HuH-7 (cell line): ENCODE data around the gene GPR158.

Experiments used
- DNase-seq: peaks from one replicate; pipeline ENCODE4 v3.0.0; 2011; ENCODE audit warnings: low spot score

Gene GPR158

DNA sequence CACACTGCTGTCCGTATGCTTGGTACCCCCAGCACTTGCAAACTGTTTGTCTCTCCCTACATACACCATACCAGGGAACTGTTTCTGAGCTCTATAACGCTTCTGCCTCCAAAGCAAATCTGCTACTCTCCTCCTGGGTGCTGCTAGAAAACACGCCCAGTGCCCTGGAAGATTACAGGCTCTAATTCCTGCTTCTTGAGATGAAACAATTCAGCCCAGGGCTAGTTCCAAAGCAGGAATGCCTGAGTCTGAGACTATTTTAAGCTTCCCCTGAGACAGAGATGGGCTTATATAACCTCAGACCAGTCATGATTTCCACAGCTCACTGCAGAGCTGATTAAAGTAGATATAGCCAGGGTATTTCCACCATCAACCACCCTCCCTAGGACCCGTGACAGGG is 327.1 kb downstream of the GPR158 start:
- no peak for DNase-seq

DNA sequence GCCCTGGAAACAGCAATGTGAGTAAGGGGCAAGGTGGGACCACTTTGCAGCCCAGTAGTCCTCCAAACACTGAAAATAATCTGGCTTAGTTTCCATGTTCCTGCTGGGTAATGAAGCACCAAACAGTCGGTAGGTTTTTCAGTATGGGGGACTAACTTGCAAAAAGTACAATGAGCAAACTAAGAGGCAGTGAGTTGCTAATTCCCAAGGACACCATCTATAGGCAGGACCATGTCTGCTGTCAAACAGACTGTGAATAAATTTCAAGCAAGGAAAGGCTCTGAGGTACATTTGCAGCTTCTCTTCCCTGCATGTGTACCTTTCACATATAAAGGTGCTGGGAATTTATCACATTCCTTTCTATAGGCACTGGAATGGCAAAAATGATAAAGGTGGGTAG is 327.7 kb downstream of the GPR158 start:
- no peak for DNase-seq

DNA sequence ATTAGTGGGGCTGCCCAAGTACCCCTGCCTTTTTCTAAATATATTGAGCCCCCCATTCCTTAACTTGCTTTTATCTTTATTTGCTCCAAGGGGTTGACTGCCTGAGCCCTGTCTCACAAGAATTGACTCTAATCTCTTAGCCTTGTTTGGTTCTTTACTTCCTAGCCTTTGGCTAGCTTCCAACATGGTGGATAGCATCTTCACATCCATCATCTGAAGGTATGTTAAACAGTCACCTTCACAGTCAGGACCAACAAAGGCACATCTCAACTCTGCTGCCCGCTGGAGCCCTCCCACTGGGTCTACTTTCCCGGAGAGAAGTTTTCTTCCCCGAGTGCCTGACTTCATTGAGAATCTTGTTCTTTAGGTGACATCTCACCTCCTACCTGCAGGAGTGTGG is 329.5 kb downstream of the GPR158 start:
- DNase-seq = no peak

DNA sequence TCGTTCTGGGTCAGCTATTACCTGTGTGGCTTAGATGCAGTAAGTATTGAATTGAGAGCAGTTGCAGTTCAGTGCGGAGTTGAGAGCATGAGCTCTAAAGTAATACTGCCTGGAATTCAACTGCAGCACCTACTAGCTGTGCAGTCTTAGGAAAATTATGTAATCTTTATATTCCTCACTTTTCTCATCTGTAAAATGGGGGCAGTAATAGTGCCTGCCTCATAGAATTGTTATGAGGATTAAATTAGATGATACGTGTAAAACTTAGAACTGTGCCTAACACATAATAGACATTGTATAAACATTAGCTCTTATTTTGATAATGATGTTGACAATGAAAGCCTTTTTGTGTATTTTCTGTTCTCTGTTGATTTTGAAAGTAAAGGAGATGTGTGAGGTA is 330.0 kb downstream of the GPR158 start:
- no peak for DNase-seq

DNA sequence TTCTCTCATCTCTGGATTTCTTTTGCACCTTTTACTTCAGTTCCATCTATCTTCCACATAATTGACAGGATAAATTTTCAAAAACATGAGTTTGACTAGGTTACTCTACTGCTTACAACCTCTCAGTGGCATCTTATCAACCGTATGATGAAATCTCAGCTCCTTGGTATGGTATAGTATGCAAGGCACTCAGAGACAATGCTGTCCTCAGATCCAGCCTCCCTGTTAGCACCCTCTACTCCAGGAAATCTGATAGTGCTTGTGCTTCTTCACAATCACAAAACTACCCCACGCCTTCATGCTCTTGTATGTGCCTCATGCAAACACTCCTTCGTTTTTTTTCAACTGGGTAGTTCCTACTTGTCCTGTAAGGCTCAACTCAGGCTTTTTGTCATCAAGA is 330.7 kb downstream of the GPR158 start:
- DNase-seq = no peak

DNA sequence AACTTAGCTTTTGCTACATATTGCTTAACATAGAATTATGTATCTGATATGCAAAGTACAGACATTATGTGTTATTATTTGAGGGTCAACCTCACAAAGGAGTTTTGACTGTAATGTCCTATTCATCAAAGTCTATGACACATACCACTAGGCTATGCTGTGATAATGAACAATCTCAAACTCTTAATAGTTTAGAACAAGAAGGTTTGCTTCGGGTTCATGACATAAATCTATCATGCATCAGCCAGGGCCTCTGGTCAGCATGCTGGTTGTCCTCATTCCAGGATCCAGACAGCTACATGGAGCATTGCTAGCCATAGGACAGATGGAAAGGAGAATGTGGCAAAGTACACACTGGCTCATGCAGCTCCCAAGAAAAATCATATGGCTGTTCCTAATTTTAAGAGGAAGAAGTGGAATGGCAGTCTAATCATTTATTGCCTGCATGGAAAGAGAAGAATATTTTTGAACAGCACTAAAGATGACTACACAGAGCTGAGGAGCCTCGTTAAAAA is 332.1 kb downstream of the GPR158 start:
- DNase-seq = no peak

DNA sequence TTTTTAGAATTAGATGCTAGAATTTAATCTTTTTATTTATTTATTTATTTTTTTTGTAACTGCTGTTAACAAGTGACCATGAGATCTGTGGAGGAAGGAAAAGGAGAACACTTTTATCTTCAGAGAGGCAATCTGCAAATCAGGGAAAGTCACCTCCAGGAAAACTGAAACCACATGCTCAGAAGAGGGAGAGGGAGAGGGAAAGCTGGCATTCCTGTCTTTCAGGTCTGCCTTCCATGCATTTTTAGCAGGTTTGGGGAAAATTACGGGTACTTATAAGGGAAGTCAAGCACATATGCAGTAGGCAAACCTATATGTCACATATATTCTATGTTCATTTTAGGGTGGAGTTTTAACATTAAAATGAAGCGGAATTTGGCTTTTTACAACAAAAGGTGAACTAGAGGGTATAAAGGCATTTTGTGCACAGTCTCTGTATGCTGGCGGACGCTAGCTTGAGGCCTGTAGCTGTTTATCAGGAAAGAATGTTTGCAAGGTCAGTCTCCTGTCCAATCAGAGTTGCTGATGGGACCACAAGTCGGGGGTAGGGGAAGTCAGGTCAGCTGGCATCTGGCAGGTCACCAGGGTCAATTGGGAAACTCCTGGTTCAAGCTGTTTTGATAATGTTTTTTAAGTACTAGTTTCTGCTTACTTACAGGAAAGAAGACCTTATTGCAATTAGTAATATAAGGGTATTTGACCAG is 333.5 kb downstream of the GPR158 start:
- DNase-seq = no peak

DNA sequence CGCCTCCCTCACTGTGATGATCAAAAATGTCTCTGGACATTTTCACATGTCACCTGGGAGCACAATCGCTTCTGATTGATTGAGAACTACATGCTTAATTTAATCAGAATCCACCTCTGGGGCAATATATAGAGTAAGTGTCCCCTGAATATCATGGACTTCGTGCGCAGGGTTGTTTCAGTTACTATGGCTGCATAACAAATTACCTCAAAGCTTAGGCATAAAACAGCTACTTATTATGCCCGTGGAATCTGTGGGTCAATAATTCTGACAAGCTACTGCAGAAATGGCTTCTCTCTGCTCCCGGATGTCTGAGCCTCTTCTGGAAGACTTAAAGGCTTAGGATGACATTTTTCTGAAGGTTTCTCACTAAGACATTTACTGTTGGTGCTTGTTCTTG is 334.4 kb downstream of the GPR158 start:
- no peak for DNase-seq

DNA sequence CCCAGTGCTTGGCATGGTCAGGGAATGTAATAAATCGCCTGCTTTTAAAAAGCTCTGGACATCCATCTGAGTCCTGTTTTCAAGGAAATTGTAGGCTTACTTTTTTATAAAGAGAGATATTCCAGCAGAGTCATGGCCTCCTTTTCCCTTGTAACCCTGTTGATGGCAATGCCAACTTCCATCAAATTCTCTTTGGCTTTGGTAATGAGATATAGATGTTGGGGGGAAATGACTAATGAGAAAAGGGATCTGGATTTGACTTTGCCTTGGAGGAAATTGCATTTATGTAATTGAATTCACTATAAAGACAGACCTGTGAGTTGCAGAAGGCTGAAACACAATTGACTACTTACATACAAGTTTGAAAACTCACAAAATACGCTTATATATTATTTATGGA is 347.5 kb downstream of the GPR158 start:
- DNase-seq = no peak

DNA sequence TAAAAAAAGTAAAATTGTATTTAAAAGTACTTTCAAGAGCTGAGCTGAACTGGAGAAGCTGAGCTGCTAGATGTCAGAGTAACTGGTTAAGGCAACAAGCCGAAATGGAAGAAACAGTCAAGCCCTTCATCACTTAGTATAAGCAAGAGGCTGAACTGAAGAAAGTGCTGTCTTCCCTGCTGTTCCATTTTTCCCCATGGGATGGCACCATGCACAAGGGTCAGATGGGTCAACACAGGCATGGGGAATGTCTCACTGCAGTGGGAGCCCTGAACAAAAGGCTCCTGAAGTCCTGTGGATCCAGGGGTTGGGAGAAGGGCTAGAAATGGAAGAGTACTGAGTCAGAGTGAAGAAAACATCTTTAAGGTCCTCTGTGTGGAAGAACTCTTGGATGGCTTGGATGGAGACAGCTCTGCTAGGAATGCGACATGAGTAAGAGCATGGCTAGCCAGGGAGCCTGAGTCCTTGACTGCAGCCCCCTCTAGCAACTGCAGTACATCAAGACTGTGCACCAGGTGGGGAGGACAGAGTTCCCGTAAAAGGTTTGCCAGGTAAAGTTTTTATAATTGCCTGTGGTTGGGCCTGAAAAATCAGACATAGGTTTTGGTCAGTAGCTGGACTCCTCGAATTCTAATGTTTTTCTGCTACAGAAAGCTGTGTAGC is 348.3 kb downstream of the GPR158 start:
- peak; percentile 36 for DNase-seq

DNA sequence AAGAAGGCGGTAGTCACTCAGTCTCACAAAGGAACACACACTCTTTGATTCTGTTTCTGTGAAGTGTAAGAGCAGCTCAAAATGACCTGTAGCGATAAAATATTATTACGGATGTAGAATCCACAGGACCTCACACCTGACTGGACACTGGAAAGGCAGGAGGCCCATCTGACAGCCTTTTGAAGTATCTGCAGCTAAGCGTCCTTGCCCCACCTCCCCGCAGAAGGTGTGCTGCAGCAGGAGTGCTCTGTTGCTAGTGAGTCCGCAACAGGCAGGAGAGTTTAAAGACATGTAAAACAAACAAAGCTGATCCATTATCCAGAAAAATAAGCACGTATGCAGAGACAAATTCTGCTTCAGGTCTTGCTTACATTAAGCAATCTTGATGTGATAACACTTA is 355.5 kb downstream of the GPR158 start:
- DNase-seq = no peak

DNA sequence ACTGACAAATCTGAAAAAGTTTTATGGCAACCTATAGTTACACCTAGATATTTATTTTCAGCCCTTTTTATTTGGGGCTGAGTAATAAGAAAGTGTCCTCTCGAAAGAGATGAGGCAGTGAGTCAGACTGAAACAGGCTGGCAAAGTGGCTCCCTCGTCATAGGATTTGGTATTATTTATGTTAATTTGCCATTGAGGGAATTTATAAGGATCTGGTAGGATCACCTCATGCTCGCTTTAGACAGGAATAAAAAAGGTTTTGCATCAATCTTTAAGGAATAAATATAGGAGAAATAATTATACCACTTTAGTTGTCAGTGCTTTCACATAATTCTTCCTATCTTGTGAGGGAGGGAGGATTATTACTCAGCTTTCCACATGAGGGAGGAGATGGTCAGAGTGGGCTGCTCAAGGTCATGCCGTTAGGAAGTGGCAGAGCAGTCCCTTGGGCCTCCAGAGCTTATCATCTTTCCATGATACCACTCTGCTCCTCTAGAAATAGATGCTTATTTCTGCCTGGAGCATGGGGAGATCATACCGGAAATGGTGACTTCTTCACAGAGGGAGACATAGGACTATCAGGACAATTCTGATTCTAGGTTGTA is 356.8 kb downstream of the GPR158 start:
- DNase-seq = no peak

DNA sequence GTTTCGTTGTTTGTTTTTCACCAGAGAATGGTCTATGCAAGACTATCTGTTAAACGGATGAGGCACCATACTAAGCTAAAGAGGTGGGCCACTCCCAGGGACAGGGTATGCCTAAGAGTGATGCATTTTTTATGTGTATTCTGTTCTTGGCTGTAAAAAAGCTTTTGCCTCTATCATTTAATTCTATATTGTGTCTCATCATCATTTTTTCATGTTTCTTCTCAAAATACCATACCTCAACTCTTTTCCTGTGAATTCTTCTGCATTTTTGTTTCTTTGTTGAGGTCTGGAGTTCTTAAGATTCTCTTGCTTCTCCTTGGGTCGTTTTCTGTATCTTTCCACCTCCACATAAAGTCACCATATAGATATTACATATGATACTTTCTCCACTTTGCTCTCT is 357.4 kb downstream of the GPR158 start:
- DNase-seq = no peak

DNA sequence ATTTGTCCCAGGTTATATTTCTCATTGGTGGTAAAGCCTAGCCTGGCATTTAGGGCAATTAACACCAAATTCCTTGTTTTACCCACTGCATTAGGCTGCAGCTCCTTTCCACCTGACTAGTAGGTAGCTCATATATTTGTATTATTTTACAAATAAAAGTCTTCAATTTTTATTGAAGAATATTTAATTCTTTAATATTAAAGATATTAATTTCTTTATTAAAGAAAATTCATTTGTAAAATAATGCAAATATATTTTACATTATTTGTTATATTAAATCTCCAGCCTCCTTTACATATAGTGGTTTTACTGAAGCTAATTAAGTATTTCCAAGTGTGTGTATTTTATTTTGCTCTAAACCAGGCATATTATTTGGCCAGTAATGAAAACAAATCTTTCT is 361.2 kb downstream of the GPR158 start:
- DNase-seq = no peak

DNA sequence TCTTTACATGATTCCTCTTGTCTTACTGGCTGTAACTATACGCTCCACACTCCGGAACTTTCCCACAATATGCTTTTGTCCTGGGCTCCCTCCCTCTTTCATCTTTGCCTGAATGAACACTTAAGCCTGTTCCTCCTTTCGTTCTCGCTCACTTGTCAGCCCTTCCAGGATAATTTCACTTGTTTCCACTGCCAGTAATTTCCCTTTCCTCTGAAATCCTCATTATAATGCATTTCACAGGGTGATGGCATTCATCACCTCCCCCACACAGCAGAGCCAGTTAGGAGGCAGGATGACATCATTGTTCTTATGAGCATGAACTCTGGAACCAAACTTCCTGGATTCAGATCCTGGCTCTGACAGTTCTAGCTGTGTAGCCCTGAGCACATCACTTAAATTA is 372.6 kb downstream of the GPR158 start:
- DNase-seq = no peak

DNA sequence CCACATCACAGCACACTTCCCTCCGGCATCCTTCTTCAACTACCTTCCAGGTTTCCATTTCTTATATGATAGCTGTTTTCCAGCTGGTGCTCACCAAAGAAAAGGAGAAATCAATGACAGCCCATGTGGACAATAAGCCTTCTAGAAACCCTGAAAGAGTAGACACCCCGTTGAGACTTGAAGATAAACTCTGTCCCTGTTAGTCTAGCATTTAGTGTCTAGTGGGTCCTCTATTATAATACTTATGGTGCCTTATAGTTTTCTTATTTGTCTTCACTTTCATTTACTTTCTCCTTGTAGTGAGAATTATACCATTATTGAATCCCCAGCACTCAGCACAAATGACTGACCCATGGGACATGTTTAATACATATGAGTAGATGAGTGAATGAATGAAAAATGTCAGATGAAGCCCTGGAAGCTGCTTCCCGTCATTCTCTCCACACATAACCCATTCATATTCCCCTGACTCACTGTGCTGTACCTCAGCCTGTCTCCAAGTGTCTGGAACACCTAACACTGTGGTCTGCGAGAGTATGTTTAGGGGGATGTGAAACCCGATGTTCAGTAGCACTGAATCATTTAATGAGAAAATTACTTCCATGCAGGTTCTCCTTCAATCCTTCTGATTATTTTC is 377.6 kb downstream of the GPR158 start:
- no peak for DNase-seq

DNA sequence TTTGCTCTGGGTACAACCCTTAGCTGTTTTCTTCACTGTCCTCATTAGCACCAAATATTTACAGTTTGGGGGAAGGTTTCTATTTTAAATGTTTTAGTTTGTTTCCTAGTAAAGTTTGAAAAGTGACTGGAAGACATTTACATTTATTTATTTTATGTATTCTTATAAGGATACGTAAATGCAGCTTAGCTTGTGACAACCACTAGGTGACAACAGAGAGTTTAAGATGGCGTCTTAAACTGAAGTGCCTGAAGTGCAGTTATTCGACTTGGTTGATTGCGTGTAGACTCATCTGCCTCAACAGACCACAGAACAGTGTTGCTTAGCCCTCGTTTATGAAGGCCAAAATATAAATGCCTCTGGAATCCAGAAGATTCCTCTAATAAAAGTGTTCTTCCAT is 381.1 kb downstream of the GPR158 start:
- DNase-seq = no peak

DNA sequence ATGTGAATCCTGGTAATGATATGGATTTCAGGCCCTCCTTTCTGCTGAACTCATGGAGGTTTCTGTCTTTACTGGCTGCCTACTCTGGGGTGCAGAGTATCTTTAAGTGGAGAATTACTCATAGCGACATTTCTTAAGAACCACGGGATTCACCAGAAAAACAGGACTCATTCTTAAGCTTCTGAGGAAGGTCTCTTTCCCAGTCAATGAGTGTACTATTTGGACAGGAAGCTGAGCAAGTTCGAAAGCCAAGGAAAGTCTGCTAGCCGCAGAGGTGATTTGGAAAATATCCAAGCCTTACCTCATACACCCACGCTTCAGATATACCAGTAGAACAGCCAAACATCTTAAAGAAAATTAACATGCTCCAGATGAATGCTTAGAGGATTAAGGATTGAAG is 381.7 kb downstream of the GPR158 start:
- no peak for DNase-seq

DNA sequence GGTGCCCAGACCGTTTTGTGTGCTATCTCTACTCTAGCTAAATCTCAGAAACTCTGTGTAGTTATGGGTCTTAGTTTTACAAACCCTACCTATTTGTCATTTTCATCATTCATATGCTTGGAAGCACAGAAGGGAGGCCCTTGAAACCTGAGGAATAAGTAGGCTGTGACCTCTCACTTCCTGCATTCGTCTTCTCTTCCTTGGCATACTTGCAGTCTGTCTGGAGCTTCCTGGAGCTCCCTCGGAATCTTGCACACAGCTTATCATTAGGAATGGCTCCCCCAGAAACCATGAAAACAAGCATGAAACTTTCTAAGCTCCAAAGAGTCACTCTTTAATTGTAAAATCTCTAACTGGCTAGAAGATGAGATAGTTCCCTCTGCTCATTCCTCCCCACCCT is 382.3 kb downstream of the GPR158 start:
- no peak for DNase-seq

DNA sequence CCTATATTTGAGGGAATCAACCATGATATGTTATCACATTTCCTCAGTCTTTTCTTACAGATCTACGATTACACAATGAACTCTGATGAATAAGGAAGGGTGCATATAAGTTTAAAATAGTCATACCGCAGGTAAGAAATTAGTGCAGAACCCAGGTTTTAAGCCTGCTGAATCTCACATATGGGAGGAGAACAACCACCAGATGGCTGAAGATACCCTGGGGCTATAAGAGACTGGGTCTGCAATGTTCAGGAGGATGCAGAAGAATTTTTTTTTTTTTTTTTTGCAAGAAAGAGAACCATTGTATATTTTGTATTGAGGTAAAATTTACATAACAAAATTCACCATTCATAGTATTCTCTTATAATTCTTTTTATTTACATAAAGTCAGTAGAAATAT is 387.0 kb downstream of the GPR158 start:
- DNase-seq = no peak

DNA sequence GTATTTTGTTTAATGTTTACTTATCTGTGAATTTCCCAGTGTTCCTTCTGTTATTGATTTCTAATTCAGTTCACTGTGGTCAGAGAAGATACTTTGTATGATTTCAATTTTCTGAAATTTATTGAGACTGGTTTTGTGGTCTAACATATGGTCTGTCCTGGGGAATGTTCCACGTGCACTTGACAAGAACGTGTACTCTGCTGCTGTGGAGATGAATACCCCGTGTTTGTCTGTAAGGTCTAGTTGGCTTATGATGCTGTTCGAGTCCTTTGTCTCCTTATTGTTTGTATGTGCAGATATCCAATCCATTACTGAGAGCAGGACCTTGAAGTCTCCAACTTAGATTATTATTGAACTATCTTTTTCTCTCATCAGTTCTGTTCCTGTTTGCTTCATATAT is 387.7 kb downstream of the GPR158 start:
- DNase-seq = no peak

DNA sequence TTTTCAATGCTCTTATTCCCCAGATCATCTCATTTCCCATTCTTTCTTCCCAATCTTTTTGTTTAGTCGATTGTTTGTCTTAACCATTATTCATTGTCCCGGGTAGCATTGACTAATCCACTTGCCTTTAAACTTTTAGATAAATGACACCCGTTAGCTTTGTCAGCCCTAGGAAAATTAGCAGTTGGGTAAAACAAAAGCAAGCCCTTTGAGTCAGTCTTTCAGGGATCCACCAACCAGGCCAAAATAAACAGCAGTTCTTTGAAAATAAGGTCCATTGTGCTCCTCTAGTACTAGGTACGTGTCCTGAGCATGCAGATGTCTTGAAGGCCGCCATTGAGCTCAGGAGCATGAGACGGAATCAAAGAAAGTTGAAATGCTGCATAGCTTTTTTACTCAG is 389.6 kb downstream of the GPR158 start:
- DNase-seq = no peak

DNA sequence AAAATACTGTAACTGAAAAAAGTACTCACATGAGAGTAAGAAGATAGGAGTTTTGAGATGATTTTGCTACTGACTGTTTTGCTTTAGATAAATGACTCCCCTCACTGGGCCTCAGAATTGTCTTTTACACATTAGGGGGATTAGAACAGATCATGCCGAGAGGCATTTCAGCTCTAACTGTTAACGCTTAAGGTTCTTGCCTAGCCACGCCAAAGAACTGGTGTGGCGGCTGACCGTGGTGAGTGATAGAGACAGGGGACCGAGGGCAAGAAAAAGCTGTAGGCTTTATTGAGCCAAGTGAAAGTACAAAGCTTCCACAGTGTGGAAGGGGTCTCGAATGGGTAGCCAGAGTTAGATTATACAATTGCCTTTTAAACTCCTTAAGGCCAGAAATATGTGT is 390.8 kb downstream of the GPR158 start:
- no peak for DNase-seq
